Measurements from ENCODE around the gene MUS81.

MUS81 gene

GRCh38 chr11:65853246-65853979 is 6.8 kb upstream of the MUS81 start:
- H3K27me3 ChIP-seq (ENCODE audit: insufficient read depth, insufficient read length), result no peaks in the 10 kb centered on the region
- peaks cover 66% of the 10 kb centered on the region for H3K36me3 ChIP-seq (ENCODE audit: insufficient read depth, insufficient read length, low read length)
- TF ChIP-seq YY1 (IDR thresholded peaks at IDR 0.05; ENCODE audit: insufficient read depth, insufficient read length) (no peak), ZNF274 (IDR thresholded peaks at IDR 0.05; ENCODE audit: low read depth, low read length) (no peak), SUZ12 (IDR thresholded peaks at IDR 0.05; ENCODE audit: extremely low read depth, insufficient read depth, insufficient read length) (no peak)
- peak; percentile 43 for DNase-seq (ENCODE audit: low read depth, low spot score)
- H3K4me3 ChIP-seq (ENCODE audit: insufficient read length, low read depth), result no peak overlapping the region
- no peak overlapping the region for H3K9ac ChIP-seq (ENCODE audit: insufficient read length, low read depth)
- H3K9me3 ChIP-seq (ENCODE audit: insufficient read depth, low read length), result peaks cover 19% of the 10 kb centered on the region; the same call in 1 of the 2 replicates
- peaks cover 8% of the 10 kb centered on the region for H3K4me1 ChIP-seq (ENCODE audit: insufficient read depth, insufficient read length)

- Histone ChIP-seq H3K9me3 (ENCODE audit: insufficient read depth, low read length) (peaks cover 19% of the 10 kb centered on the region; the same call in 1 of the 2 replicates), H3K4me1 (ENCODE audit: insufficient read depth, insufficient read length) (peaks cover 8% of the 10 kb centered on the region), H3K27me3 (ENCODE audit: insufficient read depth, insufficient read length) (no peaks in the 10 kb centered on the region), H3K9ac (ENCODE audit: insufficient read length, low read depth) (no peak overlapping the region), H3K36me3 (ENCODE audit: insufficient read depth, insufficient read length, low read length) (peaks cover 66% of the 10 kb centered on the region), H3K4me3 (ENCODE audit: insufficient read length, low read depth) (no peak overlapping the region)
- DNase-seq (ENCODE audit: low read depth, low spot score), result no peak
- TF ChIP-seq SUZ12 (IDR thresholded peaks at IDR 0.05; ENCODE audit: extremely low read depth, insufficient read depth, insufficient read length) (no peak), YY1 (IDR thresholded peaks at IDR 0.05; ENCODE audit: insufficient read depth, insufficient read length) (no peak), ZNF274 (IDR thresholded peaks at IDR 0.05; ENCODE audit: low read depth, low read length) (no peak)
These were observed 6.1 kb upstream of the MUS81 start for GRCh38 chr11:65854161-65854592.

GRCh38 chr11:65854852-65855837 is 5.1 kb upstream of the MUS81 start:
- no peak for TF ChIP-seq SUZ12 (IDR thresholded peaks at IDR 0.05; ENCODE audit: extremely low read depth, insufficient read depth, insufficient read length)
- TF ChIP-seq ZNF274 (IDR thresholded peaks at IDR 0.05; ENCODE audit: low read depth, low read length), result no peak
- TF ChIP-seq YY1 (IDR thresholded peaks at IDR 0.05; ENCODE audit: insufficient read depth, insufficient read length), result no peak
- peaks cover 19% of the 10 kb centered on the region; the same call in 1 of the 2 replicates for H3K9me3 ChIP-seq (ENCODE audit: insufficient read depth, low read length)
- peak overlapping the region; percentile 38 for H3K9ac ChIP-seq (ENCODE audit: insufficient read length, low read depth)
- H3K27me3 ChIP-seq (ENCODE audit: insufficient read depth, insufficient read length), result no peaks in the 10 kb centered on the region
- peaks cover 66% of the 10 kb centered on the region for H3K36me3 ChIP-seq (ENCODE audit: insufficient read depth, insufficient read length, low read length)
- no peak overlapping the region for H3K4me3 ChIP-seq (ENCODE audit: insufficient read length, low read depth)
- no peak for DNase-seq (ENCODE audit: low read depth, low spot score)
- H3K4me1 ChIP-seq (ENCODE audit: insufficient read depth, insufficient read length), result peaks cover 4% of the 10 kb centered on the region

- TF ChIP-seq SUZ12 (IDR thresholded peaks at IDR 0.05; ENCODE audit: extremely low read depth, insufficient read depth, insufficient read length) (no peak), ZNF274 (IDR thresholded peaks at IDR 0.05; ENCODE audit: low read depth, low read length) (no peak), YY1 (IDR thresholded peaks at IDR 0.05; ENCODE audit: insufficient read depth, insufficient read length) (no peak)
- peak overlapping the region; percentile 98 for H3K9ac ChIP-seq (ENCODE audit: insufficient read length, low read depth)
- no peaks in the 10 kb centered on the region for H3K27me3 ChIP-seq (ENCODE audit: insufficient read depth, insufficient read length)
- peaks cover 4% of the 10 kb centered on the region for H3K4me1 ChIP-seq (ENCODE audit: insufficient read depth, insufficient read length)
- peak overlapping the region; percentile 96 for H3K4me3 ChIP-seq (ENCODE audit: insufficient read length, low read depth)
- H3K36me3 ChIP-seq (ENCODE audit: insufficient read depth, insufficient read length, low read length), result peaks cover 66% of the 10 kb centered on the region
- peaks cover 15% of the 10 kb centered on the region; the same call in 1 of the 2 replicates for H3K9me3 ChIP-seq (ENCODE audit: insufficient read depth, low read length)
- DNase-seq (ENCODE audit: low read depth, low spot score), result no peak
These were observed 4.3 kb upstream of the MUS81 start for GRCh38 chr11:65855927-65856363.

- H3K4me1 ChIP-seq (ENCODE audit: insufficient read depth, insufficient read length), result peaks cover 7% of the 10 kb centered on the region
- no peak for TF ChIP-seq ZNF274 (IDR thresholded peaks at IDR 0.05; ENCODE audit: low read depth, low read length)
- TF ChIP-seq YY1 (IDR thresholded peaks at IDR 0.05; ENCODE audit: insufficient read depth, insufficient read length), result no peak
- TF ChIP-seq SUZ12 (IDR thresholded peaks at IDR 0.05; ENCODE audit: extremely low read depth, insufficient read depth, insufficient read length), result no peak
- H3K9me3 ChIP-seq (ENCODE audit: insufficient read depth, low read length), result peaks cover 5% of the 10 kb centered on the region; the same call in 1 of the 2 replicates
- peak overlapping the region; percentile 96 for H3K4me3 ChIP-seq (ENCODE audit: insufficient read length, low read depth)
- DNase-seq (ENCODE audit: low read depth, low spot score), result no peak
- no peaks in the 10 kb centered on the region for H3K27me3 ChIP-seq (ENCODE audit: insufficient read depth, insufficient read length)
- H3K9ac ChIP-seq (ENCODE audit: insufficient read length, low read depth), result peak overlapping the region; percentile 98
- H3K36me3 ChIP-seq (ENCODE audit: insufficient read depth, insufficient read length, low read length), result peaks cover 64% of the 10 kb centered on the region
These were observed 3.3 kb upstream of the MUS81 start for GRCh38 chr11:65856689-65857499.

DNA sequence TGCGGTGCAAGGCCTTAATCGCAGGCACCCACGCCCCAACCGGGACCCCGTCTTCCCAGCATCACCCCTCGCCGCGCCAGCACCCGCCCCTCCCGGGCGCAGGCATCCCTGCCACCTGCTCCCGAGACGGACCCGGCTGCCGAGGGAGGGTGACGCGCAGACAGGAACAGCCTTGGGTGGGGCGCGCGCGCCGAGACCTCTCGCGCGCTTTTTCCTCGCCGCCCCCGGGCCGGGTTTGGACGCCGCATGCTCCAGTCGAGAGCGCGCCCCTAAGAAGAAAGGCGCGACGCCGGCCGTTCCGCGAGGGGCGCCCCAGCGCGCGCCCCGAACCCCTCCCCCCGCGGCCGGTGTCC is 2.8 kb upstream of the MUS81 start:
- Histone ChIP-seq H3K4me1 (ENCODE audit: insufficient read depth, insufficient read length) (peaks cover 12% of the 10 kb centered on the region), H3K36me3 (ENCODE audit: insufficient read depth, insufficient read length, low read length) (peaks cover 64% of the 10 kb centered on the region), H3K27me3 (ENCODE audit: insufficient read depth, insufficient read length) (no peaks in the 10 kb centered on the region), H3K9me3 (ENCODE audit: insufficient read depth, low read length) (no peaks in the 10 kb centered on the region; the same call in 1 of the 2 replicates), H3K4me3 (ENCODE audit: insufficient read length, low read depth) (peak overlapping the region; percentile 96), H3K9ac (ENCODE audit: insufficient read length, low read depth) (peak overlapping the region; percentile 98)
- TF ChIP-seq ZNF274 (IDR thresholded peaks at IDR 0.05; ENCODE audit: low read depth, low read length) (no peak), YY1 (IDR thresholded peaks at IDR 0.05; ENCODE audit: insufficient read depth, insufficient read length) (no peak), SUZ12 (IDR thresholded peaks at IDR 0.05; ENCODE audit: extremely low read depth, insufficient read depth, insufficient read length) (no peak)
- no peak for DNase-seq (ENCODE audit: low read depth, low spot score)

All from NT2/D1 (cell line).